SIG-M5 treated with dmso at 0.1 percent for 504 hours (cell line): ENCODE measurements around the gene PAPLN.

Source experiments
- DNase-seq: peaks from one replicate; lab custom pipeline; 2025; ENCODE audit not compliant: unreplicated experiment; lab: John Stamatoyannopoulos, UW

Gene PAPLN

DNA sequence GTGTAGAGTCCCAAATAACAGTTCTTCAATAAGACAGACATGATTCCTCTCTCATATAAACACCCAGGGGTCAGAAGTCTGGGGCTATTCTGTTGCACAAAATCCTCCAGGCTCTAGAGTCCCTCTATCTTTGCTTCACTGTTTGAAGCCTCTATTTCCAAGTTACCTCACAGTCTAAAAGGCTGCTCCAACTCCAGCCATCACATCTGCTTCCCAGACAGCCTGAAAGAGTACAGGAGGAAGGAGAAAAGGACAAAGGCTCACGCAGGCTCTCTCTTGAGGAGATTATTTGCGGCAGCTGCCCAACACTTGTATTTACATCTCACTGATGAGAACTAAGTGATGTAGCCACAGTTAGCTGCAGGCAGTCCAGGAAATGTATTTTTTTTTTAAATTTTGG is 6.4 kb downstream of the PAPLN start:
- DNase-seq = no peak

DNA sequence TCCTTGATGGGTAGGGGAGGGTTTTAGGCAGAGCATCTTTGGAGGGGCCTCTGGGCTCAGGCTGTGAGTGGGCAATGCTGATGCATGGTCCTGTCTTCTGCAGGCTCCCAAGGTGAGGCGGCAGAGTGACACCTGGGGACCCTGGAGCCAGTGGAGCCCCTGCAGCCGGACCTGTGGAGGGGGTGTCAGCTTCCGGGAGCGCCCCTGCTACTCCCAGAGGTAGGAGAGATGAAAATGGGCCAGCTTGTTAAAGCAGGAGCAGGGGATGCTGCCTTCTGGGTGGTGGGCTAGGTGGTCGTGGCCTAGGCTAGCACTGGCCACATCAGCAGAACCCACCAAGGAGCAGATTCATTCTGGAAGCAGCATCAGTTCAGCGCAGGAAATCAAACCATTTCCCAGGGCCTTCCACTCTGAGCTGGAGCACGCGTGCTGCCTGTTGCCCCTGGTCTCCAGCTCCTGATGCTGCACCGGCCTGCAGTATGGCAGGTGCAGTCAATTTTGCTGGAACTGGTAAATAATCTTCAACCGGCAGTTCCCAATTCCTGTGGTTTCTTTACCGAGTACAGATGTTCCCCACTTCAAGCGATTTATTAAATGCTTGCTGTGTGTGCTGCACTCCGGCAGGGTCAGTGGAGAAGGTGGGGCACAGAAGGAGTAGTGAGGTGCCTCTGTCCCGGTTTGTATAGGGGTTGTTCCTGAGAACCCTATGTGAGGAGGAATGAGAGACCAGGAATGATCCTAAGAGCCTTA is 7.4 kb downstream of the PAPLN start:
- DNase-seq = no peak

- peak; percentile 46 for DNase-seq
Measured at GRCh38 chr14:73245480-73246325, 8.4 kb downstream of the PAPLN start.

- no peak for DNase-seq
Measured at GRCh38 chr14:73246387-73247150, 9.3 kb downstream of the PAPLN start.

GRCh38 chr14:73248108-73248868 is 11.0 kb downstream of the PAPLN start:
- no peak for DNase-seq

GRCh38 chr14:73249108-73249507 is 11.8 kb downstream of the PAPLN start:
- DNase-seq = no peak

DNA sequence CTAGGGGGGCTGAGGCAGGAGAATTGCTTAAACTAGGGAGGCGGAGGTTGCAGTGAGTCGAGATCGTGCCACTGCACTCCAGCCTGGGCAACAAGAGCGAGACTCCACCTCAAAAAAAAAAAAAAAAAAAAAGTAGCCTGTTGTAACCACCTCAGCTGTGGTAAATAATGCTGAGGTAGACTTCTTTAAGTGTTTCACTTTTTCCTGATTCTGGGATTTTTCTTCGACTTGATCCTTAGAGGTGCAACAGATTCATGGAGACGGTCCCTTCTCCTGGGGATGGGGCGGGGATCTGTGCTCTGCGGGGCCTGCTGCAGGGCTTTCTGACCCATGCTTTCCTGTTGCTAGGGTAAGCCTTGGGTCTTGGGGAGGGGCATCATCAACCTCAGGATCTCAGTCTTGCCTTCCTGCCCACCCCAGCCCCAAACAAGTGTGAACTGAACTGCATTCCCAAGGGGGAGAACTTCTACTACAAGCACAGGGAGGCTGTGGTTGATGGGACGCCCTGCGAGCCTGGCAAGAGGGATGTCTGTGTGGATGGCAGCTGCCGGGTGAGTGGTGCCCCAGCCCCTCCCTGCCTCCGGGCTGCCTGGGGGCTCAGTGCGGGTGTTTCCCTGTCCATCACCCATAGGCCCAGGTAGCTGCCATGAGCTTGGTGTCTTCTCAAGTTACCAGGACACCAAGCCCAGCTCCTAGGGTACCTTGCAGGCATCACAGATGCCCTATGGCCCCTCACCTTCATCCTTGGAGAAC is 12.4 kb downstream of the PAPLN start:
- no peak for DNase-seq

- no peak for DNase-seq
Measured at GRCh38 chr14:73250317-73250713, 13.0 kb downstream of the PAPLN start.

- no peak for DNase-seq
Measured at GRCh38 chr14:73250781-73251500, 13.6 kb downstream of the PAPLN start.

GRCh38 chr14:73251516-73252215 is 14.4 kb downstream of the PAPLN start:
- DNase-seq = no peak

DNA sequence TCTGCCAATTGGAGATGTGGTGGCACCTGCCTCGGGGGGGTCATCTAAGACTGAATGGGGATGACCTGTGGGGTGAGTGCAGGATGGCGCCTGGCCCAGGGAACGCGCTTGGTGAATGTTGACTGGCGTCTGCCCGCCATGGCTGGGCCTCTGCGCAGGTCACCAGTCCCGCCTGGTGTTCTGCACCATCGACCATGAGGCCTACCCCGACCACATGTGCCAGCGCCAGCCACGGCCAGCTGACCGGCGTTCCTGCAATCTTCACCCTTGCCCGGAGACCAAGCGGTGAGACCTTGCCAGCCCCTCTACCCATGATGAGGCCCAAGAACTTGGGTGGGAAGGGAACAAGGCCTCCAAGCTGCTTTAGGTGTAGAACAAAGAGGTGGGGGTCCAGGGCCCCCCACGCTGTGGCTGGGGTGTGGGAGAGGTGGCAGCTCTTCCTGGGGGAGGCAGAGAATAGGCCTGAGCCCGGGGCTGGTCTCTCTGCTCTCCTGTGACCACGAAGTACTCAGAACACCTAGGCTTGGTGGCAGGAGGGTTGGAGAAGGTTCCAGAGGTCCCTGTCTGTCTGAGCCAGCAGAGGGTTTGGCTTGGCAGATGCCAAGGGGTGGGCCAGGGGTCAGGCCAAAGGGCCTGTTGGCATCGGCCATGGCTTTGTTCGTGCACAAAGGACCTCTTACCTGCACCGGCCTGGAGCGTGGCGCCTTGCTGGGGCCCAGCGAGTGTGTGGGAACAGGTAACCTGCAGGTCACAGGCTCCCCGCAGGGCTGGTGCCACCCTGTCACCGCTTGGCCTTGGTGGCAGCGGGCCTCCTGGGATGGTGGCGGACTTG is 15.4 kb downstream of the PAPLN start:
- no peak for DNase-seq

DNA sequence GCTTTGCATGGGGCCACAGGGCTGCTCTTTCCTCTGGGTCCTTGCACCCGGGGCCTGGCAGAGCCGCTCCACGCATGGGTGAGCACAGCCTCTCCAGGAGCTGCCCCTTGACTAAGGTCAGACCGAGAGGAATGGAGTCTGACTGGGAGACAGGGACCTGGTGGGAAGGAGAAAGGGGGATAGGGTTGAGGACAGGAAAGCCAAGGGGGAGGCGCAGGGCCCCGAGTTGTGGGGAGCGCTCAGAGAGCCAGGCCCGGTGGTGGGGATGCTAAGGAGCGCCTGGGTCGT is 16.0 kb downstream of the PAPLN start:
- DNase-seq = no peak

GRCh38 chr14:73253721-73254120 is 16.4 kb downstream of the PAPLN start:
- DNase-seq = no peak

GRCh38 chr14:73254247-73255004 is 17.1 kb downstream of the PAPLN start:
- DNase-seq = no peak

DNA sequence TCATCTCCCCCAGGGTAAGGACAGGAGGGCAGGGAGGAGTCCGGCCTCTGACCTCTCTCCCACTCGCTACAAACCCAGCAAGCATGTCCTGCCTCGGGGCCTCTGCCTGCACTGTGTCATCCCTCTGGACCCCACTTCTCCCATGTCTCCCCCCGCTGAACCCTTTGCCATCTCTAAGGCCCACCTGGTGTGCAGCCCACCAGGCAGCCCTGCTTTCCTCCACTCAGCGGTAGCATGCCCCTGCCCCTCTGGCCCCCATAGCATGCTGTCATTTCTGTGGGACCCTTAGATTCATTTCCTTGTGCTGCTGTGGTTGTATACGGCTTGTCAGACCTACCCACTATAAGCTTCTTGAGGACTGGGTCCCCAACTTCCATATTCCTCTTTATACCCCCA is 17.7 kb downstream of the PAPLN start:
- DNase-seq = no peak

- DNase-seq = no peak
Measured at GRCh38 chr14:73255693-73256225, 18.5 kb downstream of the PAPLN start.

GRCh38 chr14:73258076-73258475 is 20.8 kb downstream of the PAPLN start:
- DNase-seq = no peak
